Measurements from ENCODE around the gene SCPEP1.

SCPEP1 gene

DNA sequence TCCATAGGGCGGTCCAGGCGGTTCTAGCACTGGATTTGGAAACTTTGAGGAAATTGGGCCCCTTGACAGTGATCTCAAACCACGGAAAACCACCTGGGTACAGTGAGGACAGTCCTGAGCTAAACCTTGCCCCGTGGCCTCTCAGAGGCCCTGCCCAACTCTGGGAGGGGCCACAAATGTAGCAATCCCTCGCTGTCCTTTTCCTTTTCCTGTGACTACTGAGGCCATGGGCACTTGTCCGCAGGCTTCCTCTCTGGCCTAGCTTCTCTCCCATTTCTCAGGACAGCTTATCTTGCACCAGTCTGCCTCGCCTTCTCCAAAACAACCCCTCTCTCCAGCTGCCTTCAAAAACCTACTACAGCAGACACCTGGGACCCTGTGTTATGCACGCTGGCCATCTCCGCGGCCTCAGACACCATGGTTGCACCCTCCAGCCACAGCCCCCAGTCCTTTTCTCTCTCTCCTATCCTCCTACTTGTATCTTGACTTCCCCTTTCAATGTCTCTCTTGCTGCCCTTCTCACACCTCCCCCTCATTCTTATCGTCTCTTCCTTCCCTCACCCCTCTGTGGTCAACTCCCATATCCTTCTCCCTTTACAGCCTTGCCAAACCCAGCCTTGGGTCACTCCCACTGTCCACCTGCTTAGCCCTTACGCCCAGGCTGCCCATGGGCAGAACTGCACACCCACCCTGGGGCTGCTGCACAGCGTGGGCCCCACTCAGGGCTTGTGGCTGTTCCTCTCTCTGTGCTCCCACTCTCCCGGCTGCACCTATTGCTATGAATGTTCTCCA, 7.6 kb downstream of the SCPEP1 start:
- H3K4me1 ChIP-seq (ENCODE audit: insufficient read depth, low read length), result no peaks in the 10 kb centered on the region
- H3K4me3 ChIP-seq (ENCODE audit: low read depth in 1 of 2, low read length in 2 of 2), result no peak overlapping the region
- H3K27ac ChIP-seq (ENCODE audit: low read depth, low read length), result no peak overlapping the region
- no peak overlapping the region for H3K9ac ChIP-seq (ENCODE audit: low read length)
- H3K27me3 ChIP-seq (ENCODE audit: control insufficient read depth in 1 of 2, insufficient read depth in 2 of 2, low read length in 2 of 2), result no peaks in the 10 kb centered on the region
- H3K9me3 ChIP-seq (ENCODE audit: low read length), result no peaks in the 10 kb centered on the region
- H3K36me3 ChIP-seq (ENCODE audit: insufficient read depth, low read length), result peaks cover 42% of the 10 kb centered on the region

DNA sequence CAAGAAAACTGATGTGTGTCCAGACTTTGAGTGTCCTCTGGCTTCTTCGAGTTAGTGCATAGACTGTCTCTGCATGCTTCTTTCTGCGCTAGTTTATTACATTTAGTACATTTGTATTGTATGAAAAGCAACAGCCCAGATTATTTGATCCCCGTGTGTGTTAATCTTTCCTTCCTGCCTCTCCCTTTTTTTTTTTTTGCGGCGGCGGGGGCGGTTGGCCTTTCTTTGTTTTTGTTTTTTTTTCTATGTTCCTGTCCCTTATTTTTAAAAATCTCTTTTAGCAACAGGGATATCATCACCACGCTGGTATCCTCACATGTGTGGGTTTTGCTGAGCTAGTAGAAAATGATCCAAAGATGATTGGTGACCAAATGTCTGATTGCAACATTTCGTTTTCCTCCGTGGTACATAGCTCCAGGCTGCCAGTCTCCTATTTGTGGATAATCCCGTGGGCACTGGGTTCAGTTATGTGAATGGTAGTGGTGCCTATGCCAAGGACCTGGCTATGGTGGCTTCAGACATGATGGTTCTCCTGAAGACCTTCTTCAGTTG, 9.4 kb downstream of the SCPEP1 start:
- H3K36me3 ChIP-seq (ENCODE audit: insufficient read depth, low read length), result peaks cover 53% of the 10 kb centered on the region
- H3K4me1 ChIP-seq (ENCODE audit: insufficient read depth, low read length), result no peaks in the 10 kb centered on the region
- no peaks in the 10 kb centered on the region for H3K9me3 ChIP-seq (ENCODE audit: low read length)
- H3K4me3 ChIP-seq (ENCODE audit: low read depth in 1 of 2, low read length in 2 of 2), result no peak overlapping the region
- H3K9ac ChIP-seq (ENCODE audit: low read length), result no peak overlapping the region
- H3K27me3 ChIP-seq (ENCODE audit: control insufficient read depth in 1 of 2, insufficient read depth in 2 of 2, low read length in 2 of 2), result no peaks in the 10 kb centered on the region
- no peak overlapping the region for H3K27ac ChIP-seq (ENCODE audit: low read depth, low read length)

DNA sequence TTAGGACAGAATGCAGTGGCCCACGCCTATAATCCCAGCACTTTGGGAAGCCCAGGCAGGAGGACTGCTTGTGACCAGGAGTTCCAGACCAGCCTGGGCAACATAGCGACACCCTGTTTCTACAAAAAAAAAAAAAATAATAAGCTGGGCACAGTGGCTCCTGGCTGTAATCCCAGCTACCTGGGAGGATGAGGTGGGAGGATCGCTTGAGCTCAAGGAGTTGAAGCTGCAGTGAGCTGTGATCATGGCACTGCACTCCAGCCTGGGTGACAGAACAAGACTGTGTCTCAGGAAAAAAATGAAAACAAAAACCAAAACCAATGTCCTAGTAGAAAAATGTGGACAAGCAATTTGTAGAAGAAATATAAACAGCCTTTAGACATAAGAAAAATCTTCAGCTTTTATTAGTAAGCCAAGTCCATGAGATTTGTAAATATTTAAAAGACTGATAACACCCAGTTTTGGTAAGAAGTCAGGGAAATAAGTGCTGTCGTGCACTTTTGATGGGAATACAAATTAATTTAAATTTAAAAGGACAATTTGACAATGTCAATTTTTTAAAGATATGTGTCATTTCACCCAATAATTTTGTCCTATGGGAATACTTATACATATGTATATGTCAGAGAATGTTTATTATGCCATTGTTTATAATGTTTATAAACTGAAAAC, 11.1 kb downstream of the SCPEP1 start:
- H3K36me3 ChIP-seq (ENCODE audit: insufficient read depth, low read length), result peaks cover 50% of the 10 kb centered on the region
- no peaks in the 10 kb centered on the region for H3K27me3 ChIP-seq (ENCODE audit: control insufficient read depth in 1 of 2, insufficient read depth in 2 of 2, low read length in 2 of 2)
- H3K9ac ChIP-seq (ENCODE audit: low read length), result no peak overlapping the region

DNA sequence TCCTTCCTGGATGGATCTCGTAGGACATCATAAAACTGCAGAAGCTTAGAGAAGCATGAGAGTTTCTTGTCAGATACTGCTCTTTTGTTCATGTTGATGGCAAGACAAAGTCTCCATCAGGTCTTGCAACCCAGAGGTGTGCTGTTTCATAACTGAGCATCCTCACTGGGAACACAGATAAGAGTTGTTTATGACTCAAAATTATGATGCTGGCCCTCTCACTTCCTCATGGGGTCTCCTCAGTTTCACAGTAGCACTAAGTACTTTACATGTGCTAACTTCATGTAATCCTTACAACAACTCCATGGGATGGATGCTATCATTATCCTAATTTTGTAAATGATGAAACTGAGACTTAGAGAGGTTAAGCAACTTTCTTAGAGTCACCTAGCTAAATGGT, 14.4 kb downstream of the SCPEP1 start:
- Histone ChIP-seq H3K36me3 (ENCODE audit: insufficient read depth, low read length) (peaks cover 53% of the 10 kb centered on the region), H3K4me1 (ENCODE audit: insufficient read depth, low read length) (peaks cover 6% of the 10 kb centered on the region), H3K9me3 (ENCODE audit: low read length) (no peaks in the 10 kb centered on the region), H3K9ac (ENCODE audit: low read length) (no peak overlapping the region), H3K27me3 (ENCODE audit: control insufficient read depth in 1 of 2, insufficient read depth in 2 of 2, low read length in 2 of 2) (no peaks in the 10 kb centered on the region), H3K27ac (ENCODE audit: low read depth, low read length) (no peak overlapping the region), H3K4me3 (ENCODE audit: low read depth in 1 of 2, low read length in 2 of 2) (no peak overlapping the region)

More for the DNA sequence above, 11.1 kb downstream of the SCPEP1 start:
- no peaks in the 10 kb centered on the region for H3K4me1 ChIP-seq (ENCODE audit: insufficient read depth, low read length)
- H3K4me3 ChIP-seq (ENCODE audit: low read depth in 1 of 2, low read length in 2 of 2), result no peak overlapping the region
- H3K27ac ChIP-seq (ENCODE audit: low read depth, low read length), result no peak overlapping the region
- no peaks in the 10 kb centered on the region for H3K9me3 ChIP-seq (ENCODE audit: low read length)

- Histone ChIP-seq H3K4me1 (ENCODE audit: insufficient read depth, low read length) (peaks cover 6% of the 10 kb centered on the region), H3K36me3 (ENCODE audit: insufficient read depth, low read length) (peaks cover 57% of the 10 kb centered on the region), H3K27ac (ENCODE audit: low read depth, low read length) (no peak overlapping the region), H3K4me3 (ENCODE audit: low read depth in 1 of 2, low read length in 2 of 2) (no peak overlapping the region), H3K9ac (ENCODE audit: low read length) (no peak overlapping the region), H3K27me3 (ENCODE audit: control insufficient read depth in 1 of 2, insufficient read depth in 2 of 2, low read length in 2 of 2) (no peaks in the 10 kb centered on the region), H3K9me3 (ENCODE audit: low read length) (no peaks in the 10 kb centered on the region)
These were observed 16.3 kb downstream of the SCPEP1 start for GRCh38 chr17:56994009-56994792.

- no peak overlapping the region for H3K9ac ChIP-seq (ENCODE audit: low read length)
- peaks cover 59% of the 10 kb centered on the region for H3K36me3 ChIP-seq (ENCODE audit: insufficient read depth, low read length)
- no peak overlapping the region for H3K27ac ChIP-seq (ENCODE audit: low read depth, low read length)
- H3K9me3 ChIP-seq (ENCODE audit: low read length), result no peaks in the 10 kb centered on the region
- peaks cover 6% of the 10 kb centered on the region for H3K4me1 ChIP-seq (ENCODE audit: insufficient read depth, low read length)
- H3K27me3 ChIP-seq (ENCODE audit: control insufficient read depth in 1 of 2, insufficient read depth in 2 of 2, low read length in 2 of 2), result no peaks in the 10 kb centered on the region
- no peak overlapping the region for H3K4me3 ChIP-seq (ENCODE audit: low read depth in 1 of 2, low read length in 2 of 2)
These were observed 17.8 kb downstream of the SCPEP1 start for GRCh38 chr17:56995766-56996165.

DNA sequence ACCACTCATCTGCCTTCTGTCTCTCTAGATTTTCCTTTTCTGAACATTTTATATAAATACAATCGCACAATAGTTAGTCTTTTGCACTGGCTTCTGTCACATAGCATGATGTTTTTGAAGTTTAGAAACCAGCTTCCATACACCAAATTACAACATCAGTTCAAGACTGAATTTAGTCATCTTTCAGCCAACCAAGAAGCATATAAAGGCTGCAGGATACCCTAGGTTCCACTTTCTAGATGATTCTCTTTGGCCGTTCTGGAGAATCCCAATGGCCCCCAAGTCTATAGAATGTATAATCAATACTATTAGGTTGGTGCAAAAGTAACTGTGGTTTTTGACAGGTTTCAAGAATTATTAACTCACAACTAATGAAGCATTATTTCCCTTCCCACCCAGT, 19.4 kb downstream of the SCPEP1 start:
- Histone ChIP-seq H3K9me3 (ENCODE audit: low read length) (no peaks in the 10 kb centered on the region), H3K27me3 (ENCODE audit: control insufficient read depth in 1 of 2, insufficient read depth in 2 of 2, low read length in 2 of 2) (no peaks in the 10 kb centered on the region), H3K4me1 (ENCODE audit: insufficient read depth, low read length) (peaks cover 6% of the 10 kb centered on the region), H3K27ac (ENCODE audit: low read depth, low read length) (no peak overlapping the region), H3K36me3 (ENCODE audit: insufficient read depth, low read length) (peaks cover 61% of the 10 kb centered on the region), H3K9ac (ENCODE audit: low read length) (no peak overlapping the region), H3K4me3 (ENCODE audit: low read depth in 1 of 2, low read length in 2 of 2) (no peak overlapping the region)

DNA sequence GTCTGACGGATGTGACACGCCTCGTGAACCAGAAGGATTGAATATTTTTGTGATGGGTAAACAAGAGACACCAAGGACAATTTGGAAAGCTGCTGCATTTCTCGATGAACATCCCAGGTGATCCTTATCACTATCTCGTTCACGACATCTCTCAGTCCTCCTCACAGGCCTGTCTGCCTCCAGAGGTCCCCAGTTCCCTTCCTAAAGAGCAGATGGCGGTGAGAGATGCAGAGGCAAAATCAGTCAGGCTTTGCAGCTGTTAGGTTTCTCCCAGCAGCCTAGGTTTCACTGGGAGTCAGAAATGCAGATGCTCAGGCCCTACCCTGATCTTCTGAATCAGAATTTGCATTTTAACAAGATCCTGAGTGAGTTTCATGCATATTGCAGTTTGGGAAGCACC, 23.6 kb downstream of the SCPEP1 start:
- H3K9me3 ChIP-seq (ENCODE audit: low read length), result no peaks in the 10 kb centered on the region
- H3K27ac ChIP-seq (ENCODE audit: low read depth, low read length), result no peak overlapping the region
- H3K4me1 ChIP-seq (ENCODE audit: insufficient read depth, low read length), result no peaks in the 10 kb centered on the region
- H3K4me3 ChIP-seq (ENCODE audit: low read depth in 1 of 2, low read length in 2 of 2), result no peak overlapping the region
- peaks cover 53% of the 10 kb centered on the region for H3K36me3 ChIP-seq (ENCODE audit: insufficient read depth, low read length)
- H3K9ac ChIP-seq (ENCODE audit: low read length), result no peak overlapping the region
- H3K27me3 ChIP-seq (ENCODE audit: control insufficient read depth in 1 of 2, insufficient read depth in 2 of 2, low read length in 2 of 2), result no peaks in the 10 kb centered on the region

GRCh38 chr17:57002904-57003303, 25.0 kb downstream of the SCPEP1 start:
- Histone ChIP-seq H3K9me3 (ENCODE audit: low read length) (no peaks in the 10 kb centered on the region), H3K36me3 (ENCODE audit: insufficient read depth, low read length) (peaks cover 44% of the 10 kb centered on the region), H3K27me3 (ENCODE audit: control insufficient read depth in 1 of 2, insufficient read depth in 2 of 2, low read length in 2 of 2) (no peaks in the 10 kb centered on the region), H3K27ac (ENCODE audit: low read depth, low read length) (no peak overlapping the region), H3K4me1 (ENCODE audit: insufficient read depth, low read length) (no peaks in the 10 kb centered on the region), H3K9ac (ENCODE audit: low read length) (no peak overlapping the region), H3K4me3 (ENCODE audit: low read depth in 1 of 2, low read length in 2 of 2) (no peak overlapping the region)

- Histone ChIP-seq H3K27me3 (ENCODE audit: control insufficient read depth in 1 of 2, insufficient read depth in 2 of 2, low read length in 2 of 2) (no peaks in the 10 kb centered on the region), H3K4me1 (ENCODE audit: insufficient read depth, low read length) (no peaks in the 10 kb centered on the region), H3K9me3 (ENCODE audit: low read length) (no peaks in the 10 kb centered on the region), H3K9ac (ENCODE audit: low read length) (no peak overlapping the region), H3K36me3 (ENCODE audit: insufficient read depth, low read length) (peaks cover 35% of the 10 kb centered on the region), H3K27ac (ENCODE audit: low read depth, low read length) (no peak overlapping the region), H3K4me3 (ENCODE audit: low read depth in 1 of 2, low read length in 2 of 2) (no peak overlapping the region)
These were observed 27.1 kb downstream of the SCPEP1 start for GRCh38 chr17:57004944-57005579.

DNA sequence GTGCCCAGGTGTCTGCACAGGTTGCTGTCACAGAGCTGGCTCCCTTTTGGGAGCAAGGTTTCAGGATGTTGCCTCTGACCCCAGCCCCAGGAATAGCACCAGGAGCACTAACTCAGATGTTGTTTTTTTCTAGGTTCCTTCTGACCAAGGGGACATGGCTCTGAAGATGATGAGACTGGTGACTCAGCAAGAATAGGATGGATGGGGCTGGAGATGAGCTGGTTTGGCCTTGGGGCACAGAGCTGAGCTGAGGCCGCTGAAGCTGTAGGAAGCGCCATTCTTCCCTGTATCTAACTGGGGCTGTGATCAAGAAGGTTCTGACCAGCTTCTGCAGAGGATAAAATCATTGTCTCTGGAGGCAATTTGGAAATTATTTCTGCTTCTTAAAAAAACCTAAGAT, 28.1 kb downstream of the SCPEP1 start:
- Histone ChIP-seq H3K27me3 (ENCODE audit: control insufficient read depth in 1 of 2, insufficient read depth in 2 of 2, low read length in 2 of 2) (no peaks in the 10 kb centered on the region), H3K9me3 (ENCODE audit: low read length) (no peaks in the 10 kb centered on the region), H3K4me3 (ENCODE audit: low read depth in 1 of 2, low read length in 2 of 2) (no peak overlapping the region), H3K36me3 (ENCODE audit: insufficient read depth, low read length) (peaks cover 26% of the 10 kb centered on the region), H3K9ac (ENCODE audit: low read length) (peak overlapping the region; percentile 5), H3K27ac (ENCODE audit: low read depth, low read length) (no peak overlapping the region), H3K4me1 (ENCODE audit: insufficient read depth, low read length) (no peaks in the 10 kb centered on the region)
